Adrenal gland (tissue), 12 donors: ENCODE results near the gene KIF20A. TPM values are rescaled to one million over a fixed set of nuclear protein-coding genes. Genes with fewer than 3 reads are reported as not detected.
A peak's percentile ranks its signal among the peaks of the same experiment; 100 is the strongest.
"Not testable (repeated sequence)": the region's sequence is repeated elsewhere in the genome, so short reads cannot be mapped to it uniquely, and the experiment has no call there.

Experiments
- DNase-seq, 7 donors: peaks; one replicate each; pipeline ENCODE4 v3.0.0-alpha.2; 2019 to 2020
- H3K27ac ChIP-seq, 5 donors: fragments of 200-600 bp; sonication (generic) in 4 of 5; 1 replicate in 3 of 5; 2 replicates in 2 of 5; pipeline versions ENCODE4 v1.5.1 to v1.8.0; 2016 to 2020; ENCODE audit warnings: mild to moderate bottlenecking in 1 of 5
- H3K27me3 ChIP-seq: fragments of 200-600 bp; 2 replicates; pipeline ENCODE4 v1.8.0; 2021
- H3K36me3 ChIP-seq, 2 donors: fragments of 200-600 bp; replicated peaks in 1 of 2; 1 replicate in 1 of 2; 2 replicates in 1 of 2; pipeline versions ENCODE4 v1.5.1 to v1.8.0; 2018 to 2022
- H3K4me1 ChIP-seq, 2 donors: fragments of 200-600 bp; replicated peaks in 1 of 2; 1 replicate in 1 of 2; 2 replicates in 1 of 2; pipeline versions ENCODE4 v1.5.1 to v1.8.0; 2018 to 2021
- H3K4me3 ChIP-seq, 4 donors: fragments of 200-600 bp; sonication (generic) in 3 of 4; one replicate each; pipeline ENCODE4 v1.5.1; 2016 to 2018
- H3K9me3 ChIP-seq, 3 donors: fragments of 200-600 bp; sonication (generic) in 1 of 3; replicated peaks in 1 of 3; 1 replicate in 2 of 3; 2 replicates in 1 of 3; pipeline versions ENCODE4 v1.5.1 to v1.8.0; 2016 to 2021
- CTCF ChIP-seq, 6 experiments: fragments of 450-650 bp in 4 of 6; fragments of 200-600 bp in 2 of 6; sonication (generic) in 1 of 6; IDR thresholded peaks; 1 replicate in 5 of 6; 2 replicates in 1 of 6; pipeline versions ENCODE4 v1.5.1 to v1.8.0; 2016 to 2021; ENCODE audit warnings: antibody characterized with exemption in 6 of 6, mild to moderate bottlenecking in 2 of 6, moderate library complexity in 1 of 6
- POLR2A ChIP-seq, 2 donors: fragments of 450-650 bp; IDR thresholded peaks; one replicate each; pipeline ENCODE4 v1.6.1; 2017; ENCODE audit warnings: antibody characterized with exemption in 2 of 2, mild to moderate bottlenecking in 2 of 2, moderate library complexity in 1 of 2
- WGBS, 4 donors: extraction: QIAGEN DNeasy Blood & Tissue Kit in 2 of 4; methylation state at CpG; one replicate each; pipeline versions ENCODE4 v1.1.5 to v1.1.7; 2013 to 2017; 5-methylcytosine and 5-hydroxymethylcytosine counted together
- intact Hi-C, 2 donors: fragments of 100-400 bp; cut with DNase I; formaldehyde crosslinking; loops; one replicate each; pipeline versions ENCODE4 v1.14.1 to v1.15.0; 2022 to 2023
- polyA plus RNA-seq, 3 donors: library from polyadenylated mRNA; stranded (reverse); fragments of 200-250 nt in 2 of 3; fragments of 350-450 nt in 1 of 3; fragmentation: Illumina TruSeq in 1 of 3; extraction: RNeasy Lipid Tissue Mini Kit (QIAGEN cat#74804) in 1 of 3; gene quantifications; one replicate each; pipeline ENCODE4 v1.2.3, GENCODE V29; 2013 to 2014
- total RNA-seq, 9 donors: library from RNA; depleted of rRNA in 4 of 9; stranded (reverse); fragments of >200 nt in 4 of 9; fragments of 120-200 nt in 1 of 9; fragmentation: NEBNext Ultra II Directional in 1 of 9; extraction: Animal tissue kit (Norgen Biotek cat#: 25700) in 1 of 9; gene quantifications; one replicate each; pipeline versions ENCODE4 v1.1.0 to v1.2.4, GENCODE V29; 2013 to 2023
- donor health status: healthy with polysubstance abuse.
- donor health status: Bipolar disorder and iron deficiency.
- donor health status: DM: yes; HTN: yes; CAD: no.
- donor health status: DM: no; HTN: no; CAD: no.
- donor health status: DM: no; HTN: no; CAD: no.
- donor health status: DM: yes; HTN: yes; CAD: no.

Gene KIF20A
- total and polyA plus RNA-seq, 12 donors = 0.32 to 16.0 (median 1.9) TPM

DNA sequence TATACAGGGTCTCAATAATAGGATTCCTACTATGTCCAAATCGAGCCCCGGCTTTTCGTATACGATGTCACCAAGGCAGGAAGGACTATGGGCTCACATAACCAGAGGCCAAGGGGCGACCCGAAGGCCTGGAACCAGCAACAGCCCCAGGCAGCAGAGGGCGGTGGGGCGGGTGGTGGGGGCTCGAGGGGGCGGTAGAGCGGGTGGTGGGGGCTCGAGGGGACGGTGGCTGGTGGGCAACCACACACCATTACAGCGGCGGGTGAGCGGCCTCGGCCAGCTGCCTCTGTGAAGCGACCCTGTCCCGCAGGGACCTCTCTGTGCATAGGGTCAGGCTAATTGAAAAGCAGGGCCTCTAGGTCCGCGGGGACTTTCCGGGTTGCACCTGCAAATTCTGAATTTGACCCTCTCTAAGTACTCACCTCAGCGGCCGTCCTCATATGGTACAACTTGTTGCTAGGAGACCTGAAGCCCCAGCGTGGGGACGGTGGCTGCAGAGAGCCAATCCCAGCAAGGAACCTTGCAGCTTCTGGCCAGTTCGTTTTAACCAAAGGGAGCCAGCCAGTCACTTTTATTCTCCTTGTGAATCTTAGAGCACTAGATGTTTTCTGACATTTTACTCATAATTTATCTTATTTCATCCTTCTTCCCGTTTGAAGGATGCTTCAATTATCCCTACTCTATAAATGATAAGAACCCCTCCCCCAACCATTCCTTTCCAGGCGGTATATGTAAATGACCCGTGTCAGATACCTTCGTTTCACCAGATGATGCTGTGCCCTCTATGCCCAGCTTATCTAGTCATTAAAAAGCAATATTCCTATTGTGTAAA lies 39.7 kb upstream of the KIF20A start, which contains the start of gene NME5:
TSS of gene NME5 (minus strand) at position 480 of the 832 bp plus-strand sequence. CDS start 648 bp downstream, outside the sequence.
- no peak for TF ChIP-seq POLR2A (IDR thresholded peaks at IDR 0.05)
- TF ChIP-seq CTCF (IDR thresholded peaks at IDR 0.05) = no peak
- DNase-seq = peak; percentile 69 to 89 (median 78)
- H3K9me3 ChIP-seq = no peaks in the 10 kb centered on the region
- no peaks in the 10 kb centered on the region for H3K36me3 ChIP-seq
- no peak within 1 kb of the TSS for H3K27ac ChIP-seq
- H3K27me3 ChIP-seq = no peaks in the 10 kb centered on the region
- H3K4me1 ChIP-seq = peaks cover 0 to 4% of the 10 kb centered on the region in 2 donors
- 3 to 11% (median 4%) methylated on average over 15 to 31 of the region's 31 CpGs for WGBS, 4 donors
- H3K4me3 ChIP-seq = peak within 1 kb of the TSS in 2 of 4 donors; percentile 33 to 58
- intact Hi-C loops = loop anchor here in 1 of 2 donors (10.0 kb wide), 1 partner anchor 104 kb away; the partner anchor contains the start of gene FAM13B

DNA sequence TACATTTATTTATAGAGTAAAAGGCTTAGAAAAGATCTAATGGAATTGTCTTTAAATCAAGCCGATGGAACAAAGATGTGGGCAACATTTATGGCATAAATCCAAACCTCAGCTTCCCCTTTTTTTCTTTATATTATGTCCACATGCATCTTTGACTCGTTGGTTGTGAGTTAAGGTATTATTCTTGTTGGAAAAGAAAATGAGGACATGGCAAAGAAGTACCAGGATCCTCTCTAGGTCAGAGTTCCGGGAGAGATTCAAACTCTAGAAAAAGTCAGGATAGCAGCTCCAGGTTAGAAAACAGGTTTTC lies 39.2 kb upstream of the KIF20A start:
- H3K36me3 ChIP-seq = no peaks in the 10 kb centered on the region
- TF ChIP-seq CTCF (IDR thresholded peaks at IDR 0.05) (no peak), POLR2A (IDR thresholded peaks at IDR 0.05) (no peak)
- H3K27me3 ChIP-seq = no peaks in the 10 kb centered on the region
- DNase-seq = no peak
- intact Hi-C loops = loop anchor here in 1 of 2 donors (10.0 kb wide), 1 partner anchor 105 kb away; the partner anchor contains the start of gene FAM13B
- no peak overlapping the region for H3K27ac ChIP-seq
- H3K4me1 ChIP-seq = peaks cover 0 to 4% of the 10 kb centered on the region in 2 donors
- H3K4me3 ChIP-seq = peak overlapping the region in 1 of 4 donors; percentile 58
- H3K9me3 ChIP-seq = no peaks in the 10 kb centered on the region
- WGBS, 4 donors = 51 to 66% (median 56%) methylated on average over 3 of the region's 3 CpGs

- TF ChIP-seq POLR2A (IDR thresholded peaks at IDR 0.05) (no peak), CTCF (IDR thresholded peaks at IDR 0.05) (no peak)
- intact Hi-C loops = no loop called here
- Histone ChIP-seq H3K4me1 (peaks cover 0 to 4% of the 10 kb centered on the region in 2 donors), H3K36me3 (no peaks in the 10 kb centered on the region), H3K27ac (no peak overlapping the region), H3K9me3 (no peaks in the 10 kb centered on the region), H3K4me3 (no peak overlapping the region), H3K27me3 (no peaks in the 10 kb centered on the region)
- WGBS, 4 donors = 53 to 68% (median 56%) methylated on average over 4 of the region's 4 CpGs
- DNase-seq = no peak
Observed at GRCh38 chr5:138140268-138140667, 38.6 kb upstream of the KIF20A start.

DNA sequence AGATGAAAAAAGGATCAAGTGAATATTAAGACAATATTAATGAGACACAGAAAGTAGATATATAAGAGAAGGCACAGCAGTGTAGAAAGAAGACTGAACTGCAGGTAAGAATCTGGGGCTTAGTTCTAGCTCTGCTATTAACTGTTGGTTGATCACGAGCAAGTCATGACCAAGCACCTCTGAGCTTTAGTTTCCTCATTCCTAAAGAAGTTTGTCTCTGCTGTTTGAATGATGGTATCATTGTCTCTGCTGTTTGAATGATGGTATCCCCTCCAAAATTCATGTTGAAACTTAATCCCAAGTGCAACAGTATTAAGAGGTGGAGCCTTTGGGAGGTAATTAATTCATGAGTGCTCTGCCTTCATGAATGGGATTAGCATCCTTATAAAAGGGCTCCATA lies 37.2 kb upstream of the KIF20A start:
- H3K4me1 ChIP-seq = peaks cover 0 to 4% of the 10 kb centered on the region in 2 donors
- H3K4me3 ChIP-seq = no peak overlapping the region
- DNase-seq = no peak
- 37 to 78% (median 68%) methylated on average over 1 of the region's 1 CpG for WGBS, 4 donors
- H3K27me3 ChIP-seq = no peaks in the 10 kb centered on the region
- TF ChIP-seq CTCF (IDR thresholded peaks at IDR 0.05) = no peak
- no peak for TF ChIP-seq POLR2A (IDR thresholded peaks at IDR 0.05)
- no peaks in the 10 kb centered on the region for H3K9me3 ChIP-seq
- intact Hi-C loops = no loop called here
- H3K36me3 ChIP-seq = no peaks in the 10 kb centered on the region
- no peak overlapping the region for H3K27ac ChIP-seq

GRCh38 chr5:138143578-138143977 lies 35.3 kb upstream of the KIF20A start:
- H3K27ac ChIP-seq, H3K4me3 ChIP-seq, H3K27me3 ChIP-seq, DNase-seq, H3K36me3 ChIP-seq, H3K9me3 ChIP-seq, intact Hi-C loops, H3K4me1 ChIP-seq: not testable (repeated sequence)
- 83 to 97% (median 87%) methylated on average over 6 of the region's 6 CpGs for WGBS, 4 donors
